Activated naive CD4-positive, alpha-beta T cell treated with anti-CD3 and anti-CD28 coated beads for 36 hours (primary cell): ENCODE results near the gene PCDHA9. TPM values are rescaled to one million over a fixed set of nuclear protein-coding genes. Genes with fewer than 3 reads are reported as not detected.
"Not testable (repeated sequence)": the region's sequence is repeated elsewhere in the genome, so short reads cannot be mapped to it uniquely, and the experiment has no call there.

ENCODE experiments used
- CTCF ChIA-PET: fragments of 350-600 bp; sonication (Branson Sonifier 250); formaldehyde crosslinking; loops from one replicate; lab custom pipeline; 2021; ENCODE audit warnings: antibody characterized with exemption; lab: Charles Lee
- DNase-seq: peaks from one replicate; pipeline ENCODE4 v3.0.0-alpha.2; 2020
- H3K27ac Mint-ChIP-seq: one replicate; pipeline ENCODE4 v1.8.0; 2021; ENCODE audit warnings: mild to moderate bottlenecking, mixed read lengths
- H3K27me3 Mint-ChIP-seq: one replicate; pipeline ENCODE4 v1.8.0; 2021; ENCODE audit warnings: low read depth, mixed read lengths
- H3K36me3 Mint-ChIP-seq: one replicate; pipeline ENCODE4 v1.8.0; 2021; ENCODE audit warnings: low read depth, mixed read lengths
- H3K4me1 Mint-ChIP-seq: one replicate; pipeline ENCODE4 v1.8.0; 2021; ENCODE audit warnings: low read depth, mixed read lengths
- H3K4me3 Mint-ChIP-seq: one replicate; pipeline ENCODE4 v1.8.0; 2021; ENCODE audit warnings: mild to moderate bottlenecking, moderate library complexity, mixed read lengths
- H3K9me3 Mint-ChIP-seq: one replicate; pipeline ENCODE4 v1.8.0; 2021; ENCODE audit warnings: mixed read lengths
- intact Hi-C: fragments of 100-400 bp; cut with micrococcal nuclease; formaldehyde crosslinking; loops from one replicate; pipeline ENCODE4 v1.15.1; 2023
- total RNA-seq, 2 experiments: library from RNA; stranded (reverse); gene quantifications; one replicate each; pipeline ENCODE4 v1.2.3, GENCODE V29; 2021

Gene PCDHA9
- total RNA-seq, 2 experiments from 2014 or later, result not detected

DNA sequence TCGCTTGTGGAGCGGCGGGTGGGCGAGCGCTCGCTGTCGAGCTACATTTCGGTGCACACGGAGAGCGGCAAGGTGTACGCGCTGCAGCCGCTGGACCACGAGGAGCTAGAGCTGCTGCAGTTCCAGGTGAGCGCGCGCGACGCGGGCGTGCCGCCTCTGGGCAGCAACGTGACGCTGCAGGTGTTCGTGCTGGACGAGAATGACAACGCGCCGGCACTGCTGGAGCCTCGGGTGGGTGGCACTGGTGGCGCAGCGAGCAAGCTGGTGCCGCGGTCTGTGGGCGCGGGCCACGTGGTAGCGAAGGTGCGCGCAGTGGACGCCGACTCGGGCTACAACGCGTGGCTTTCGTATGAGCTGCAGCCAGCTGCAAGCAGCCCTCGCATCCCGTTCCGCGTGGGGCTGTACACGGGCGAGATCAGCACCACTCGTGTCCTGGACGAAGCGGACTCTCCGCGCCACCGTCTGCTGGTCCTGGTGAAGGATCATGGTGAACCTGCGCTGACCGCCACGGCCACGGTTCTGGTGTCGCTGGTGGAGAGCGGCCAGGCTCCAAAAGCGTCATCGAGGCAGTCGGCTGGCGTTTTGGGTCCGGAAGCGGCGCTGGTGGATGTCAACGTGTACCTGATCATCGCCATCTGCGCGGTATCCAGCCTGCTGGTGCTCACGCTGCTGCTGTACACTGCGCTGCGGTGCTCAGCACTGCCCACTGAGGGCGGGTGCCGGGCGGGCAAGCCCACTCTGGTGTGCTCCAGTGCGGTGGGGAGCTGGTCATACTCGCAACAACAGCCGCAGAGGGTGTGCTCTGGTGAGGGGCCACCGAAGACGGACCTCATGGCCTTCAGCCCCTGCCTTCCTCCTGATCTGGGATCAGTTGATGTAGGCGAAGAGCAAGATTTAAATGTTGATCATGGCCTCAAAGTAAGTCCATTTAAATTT is 5.1 kb upstream of the PCDHA9 start:
- H3K27me3 Mint-ChIP-seq, result peaks cover 36% of the 10 kb centered on the region
- H3K36me3 Mint-ChIP-seq, result peaks cover 2% of the 10 kb centered on the region
- no peaks in the 10 kb centered on the region for H3K4me1 Mint-ChIP-seq
- peaks cover 22% of the 10 kb centered on the region for H3K9me3 Mint-ChIP-seq
- no peak for DNase-seq
- no peak overlapping the region for H3K27ac Mint-ChIP-seq
- CTCF ChIA-PET, result interaction anchor here (0.9 kb wide), 1 partner anchor 9 kb away, joined by 3 read pairs; the partner anchor contains the start of gene PCDHA7
- intact Hi-C loops, result no loop called here
- H3K4me3 Mint-ChIP-seq, result no peak overlapping the region

DNA sequence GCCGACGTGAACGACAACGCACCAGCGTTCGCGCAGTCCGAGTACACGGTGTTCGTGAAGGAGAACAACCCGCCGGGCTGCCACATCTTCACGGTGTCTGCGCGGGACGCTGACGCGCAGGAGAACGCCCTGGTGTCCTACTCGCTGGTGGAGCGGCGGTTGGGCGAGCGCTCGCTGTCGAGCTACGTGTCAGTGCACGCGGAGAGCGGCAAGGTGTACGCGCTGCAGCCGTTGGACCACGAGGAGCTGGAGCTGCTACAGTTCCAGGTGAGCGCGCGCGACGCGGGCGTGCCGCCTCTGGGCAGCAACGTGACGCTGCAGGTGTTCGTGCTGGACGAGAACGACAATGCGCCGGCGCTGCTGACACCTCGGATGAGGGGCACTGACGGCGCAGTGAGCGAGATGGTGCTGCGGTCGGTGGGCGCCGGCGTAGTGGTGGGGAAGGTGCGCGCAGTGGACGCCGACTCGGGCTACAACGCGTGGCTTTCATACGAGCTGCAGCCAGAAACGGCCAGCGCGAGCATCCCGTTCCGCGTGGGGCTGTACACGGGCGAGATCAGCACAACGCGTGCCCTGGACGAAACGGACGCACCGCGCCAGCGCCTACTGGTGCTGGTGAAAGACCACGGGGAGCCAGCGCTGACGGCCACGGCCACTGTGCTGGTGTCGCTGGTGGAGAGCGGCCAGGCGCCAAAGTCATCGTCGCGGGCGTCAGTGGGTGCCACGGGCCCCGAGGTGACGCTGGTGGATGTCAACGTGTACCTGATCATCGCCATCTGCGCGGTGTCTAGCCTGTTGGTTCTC is 1.9 kb downstream of the PCDHA9 start:
- intact Hi-C loops, H3K9me3 Mint-ChIP-seq, H3K27ac Mint-ChIP-seq, H3K36me3 Mint-ChIP-seq, H3K4me3 Mint-ChIP-seq, H3K4me1 Mint-ChIP-seq, DNase-seq, CTCF ChIA-PET: not testable (repeated sequence)
- peaks cover 34% of the 10 kb centered on the region for H3K27me3 Mint-ChIP-seq

DNA sequence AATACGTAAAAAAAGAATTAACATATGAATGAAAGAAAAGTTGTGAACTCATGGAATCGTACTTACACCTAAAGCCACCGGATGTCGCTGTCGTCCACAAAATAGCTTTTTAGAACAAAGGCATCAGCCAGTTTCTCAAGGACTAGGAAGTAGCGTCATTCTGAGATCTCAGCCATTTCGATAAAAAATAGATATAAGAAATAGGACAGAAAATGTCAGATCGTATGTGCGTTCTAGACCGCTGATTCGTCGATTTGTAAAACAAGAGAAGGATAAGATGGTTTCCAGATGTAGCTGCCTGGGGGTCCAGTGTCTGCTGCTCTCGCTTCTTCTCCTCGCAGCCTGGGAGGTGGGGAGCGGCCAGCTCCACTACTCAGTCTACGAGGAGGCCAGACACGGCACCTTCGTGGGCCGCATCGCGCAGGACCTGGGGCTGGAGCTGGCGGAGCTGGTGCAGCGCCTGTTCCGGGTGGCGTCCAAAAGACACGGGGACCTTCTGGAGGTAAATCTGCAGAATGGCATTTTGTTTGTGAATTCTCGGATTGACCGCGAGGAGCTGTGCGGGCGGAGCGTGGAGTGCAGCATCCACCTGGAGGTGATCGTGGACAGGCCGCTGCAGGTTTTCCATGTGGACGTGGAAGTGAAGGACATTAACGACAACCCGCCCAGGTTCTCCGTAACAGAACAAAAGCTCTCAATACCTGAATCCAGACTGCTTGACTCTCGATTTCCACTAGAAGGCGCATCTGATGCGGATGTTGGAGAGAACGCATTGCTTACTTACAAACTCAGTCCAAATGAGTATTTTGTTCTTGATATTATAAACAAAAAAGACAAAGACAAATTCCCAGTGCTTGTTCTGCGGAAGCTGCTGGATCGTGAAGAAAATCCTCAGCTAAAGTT is 7.8 kb downstream of the PCDHA9 start, which contains the start of gene PCDHA10:
PCDHA10 (plus strand) TSS at position 126 of the 903 bp plus-strand sequence; CDS start at position 278, 152 bp downstream.
- no peak for DNase-seq
- Mint-ChIP-seq H3K9me3 (peaks cover 18% of the 10 kb centered on the region), H3K27ac (no peak within 1 kb of the TSS), H3K4me1 (no peaks in the 10 kb centered on the region), H3K36me3 (peaks cover 11% of the 10 kb centered on the region), H3K27me3 (peaks cover 36% of the 10 kb centered on the region), H3K4me3 (no peak within 1 kb of the TSS)
- CTCF ChIA-PET, result interaction anchor here (0.6 kb wide), 1 partner anchor 25 kb away, joined by 4 read pairs; no protein-coding TSS in a partner anchor
- intact Hi-C loops, result no loop called here

DNA sequence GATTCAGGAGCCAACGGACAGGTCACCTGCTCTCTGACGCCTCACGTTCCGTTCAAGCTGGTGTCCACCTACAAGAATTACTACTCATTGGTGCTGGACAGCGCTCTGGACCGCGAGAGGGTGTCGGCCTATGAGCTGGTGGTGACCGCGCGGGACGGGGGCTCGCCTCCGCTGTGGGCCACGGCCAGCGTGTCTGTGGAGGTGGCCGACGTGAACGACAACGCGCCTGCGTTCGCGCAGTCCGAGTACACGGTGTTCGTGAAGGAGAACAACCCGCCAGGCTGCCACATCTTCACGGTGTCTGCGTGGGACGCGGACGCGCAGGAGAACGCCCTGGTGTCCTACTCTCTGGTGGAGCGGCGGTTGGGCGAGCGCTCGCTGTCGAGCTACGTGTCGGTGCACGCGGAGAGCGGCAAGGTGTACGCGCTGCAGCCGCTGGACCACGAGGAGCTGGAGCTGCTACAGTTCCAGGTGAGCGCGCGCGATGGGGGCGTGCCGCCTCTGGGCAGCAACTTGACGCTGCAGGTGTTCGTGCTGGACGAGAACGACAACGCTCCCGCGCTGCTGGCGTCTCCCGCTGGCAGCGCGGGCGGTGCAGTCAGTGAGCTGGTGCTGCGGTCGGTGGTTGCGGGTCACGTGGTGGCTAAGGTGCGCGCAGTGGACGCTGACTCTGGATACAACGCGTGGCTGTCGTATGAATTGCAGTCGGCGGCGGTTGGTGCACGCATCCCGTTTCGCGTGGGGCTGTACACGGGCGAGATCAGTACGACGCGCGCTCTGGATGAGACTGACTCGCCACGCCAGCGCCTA is 9.2 kb downstream of the PCDHA9 start:
- CTCF ChIA-PET, result no interaction called here
- H3K9me3 Mint-ChIP-seq, result peaks cover 22% of the 10 kb centered on the region
- no peak for DNase-seq

DNA sequence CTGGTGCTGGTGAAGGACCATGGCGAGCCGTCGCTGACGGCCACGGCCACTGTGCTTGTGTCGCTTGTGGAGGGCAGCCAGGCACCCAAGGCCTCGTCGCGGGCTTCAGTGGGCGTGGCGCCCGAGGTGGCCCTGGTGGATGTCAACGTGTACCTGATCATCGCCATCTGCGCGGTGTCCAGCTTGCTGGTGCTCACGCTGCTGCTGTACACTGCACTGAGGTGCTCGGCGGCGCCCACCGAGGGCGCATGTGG is 9.7 kb downstream of the PCDHA9 start:
- Mint-ChIP-seq H3K36me3 (peaks cover 13% of the 10 kb centered on the region), H3K4me3 (no peak overlapping the region), H3K4me1 (no peaks in the 10 kb centered on the region), H3K27ac (no peak overlapping the region), H3K9me3 (peaks cover 22% of the 10 kb centered on the region), H3K27me3 (peaks cover 43% of the 10 kb centered on the region)
- no peak for DNase-seq
- intact Hi-C loops, result no loop called here
- CTCF ChIA-PET, result no interaction called here

More for the DNA sequence above, 9.2 kb downstream of the PCDHA9 start:
- no peak overlapping the region for H3K4me3 Mint-ChIP-seq
- H3K27me3 Mint-ChIP-seq, result peaks cover 46% of the 10 kb centered on the region
- no peaks in the 10 kb centered on the region for H3K4me1 Mint-ChIP-seq
- H3K27ac Mint-ChIP-seq, result no peak overlapping the region
- intact Hi-C loops, result no loop called here
- H3K36me3 Mint-ChIP-seq, result peaks cover 13% of the 10 kb centered on the region

DNA sequence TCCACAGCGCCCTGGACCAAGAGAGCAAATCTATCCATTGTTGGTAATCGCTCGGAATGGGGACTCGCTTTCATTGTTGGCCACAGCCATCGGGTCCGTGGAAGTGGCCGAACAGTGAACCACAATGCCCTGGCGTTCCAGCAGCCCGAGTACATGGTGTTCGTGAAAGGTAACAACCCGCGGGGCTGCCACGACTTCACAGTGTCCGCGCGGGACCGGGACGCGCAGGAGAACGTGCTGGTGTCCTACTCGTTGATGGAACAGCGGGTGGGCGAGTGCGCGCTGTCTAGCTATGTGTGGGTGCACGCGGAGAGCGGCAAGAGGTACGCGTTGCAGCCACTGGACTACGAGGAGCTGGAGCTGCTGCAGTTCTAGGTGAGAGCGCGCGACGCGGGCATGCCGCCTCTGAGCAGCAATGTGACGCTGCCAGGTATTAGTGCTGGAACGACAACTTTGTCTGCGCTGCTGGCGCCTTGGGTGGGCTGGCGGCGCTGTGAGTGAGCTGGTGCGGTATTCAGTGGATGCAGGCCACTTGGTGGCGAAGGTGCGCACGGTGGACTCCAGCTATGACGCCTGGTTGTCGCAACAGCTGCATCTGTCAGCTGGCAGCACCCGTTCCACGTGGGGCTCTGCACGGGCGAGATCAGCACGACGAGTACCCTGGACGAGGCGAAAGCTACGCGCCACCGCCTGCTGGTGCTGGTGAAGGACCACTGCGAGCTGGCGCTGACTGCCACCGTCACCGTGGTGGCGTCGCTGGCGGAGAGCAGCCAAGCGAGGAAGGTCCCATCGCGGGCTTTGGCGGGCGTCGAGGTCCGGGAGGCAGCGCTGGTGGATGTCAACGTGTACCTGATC is 14.5 kb downstream of the PCDHA9 start:
- Mint-ChIP-seq H3K36me3 (peaks cover 3% of the 10 kb centered on the region), H3K4me1 (no peaks in the 10 kb centered on the region), H3K27me3 (peaks cover 24% of the 10 kb centered on the region), H3K9me3 (peaks cover 12% of the 10 kb centered on the region), H3K4me3 (no peak overlapping the region), H3K27ac (no peak overlapping the region)
- CTCF ChIA-PET, result no interaction called here
- intact Hi-C loops, result no loop called here
- DNase-seq, result no peak

DNA sequence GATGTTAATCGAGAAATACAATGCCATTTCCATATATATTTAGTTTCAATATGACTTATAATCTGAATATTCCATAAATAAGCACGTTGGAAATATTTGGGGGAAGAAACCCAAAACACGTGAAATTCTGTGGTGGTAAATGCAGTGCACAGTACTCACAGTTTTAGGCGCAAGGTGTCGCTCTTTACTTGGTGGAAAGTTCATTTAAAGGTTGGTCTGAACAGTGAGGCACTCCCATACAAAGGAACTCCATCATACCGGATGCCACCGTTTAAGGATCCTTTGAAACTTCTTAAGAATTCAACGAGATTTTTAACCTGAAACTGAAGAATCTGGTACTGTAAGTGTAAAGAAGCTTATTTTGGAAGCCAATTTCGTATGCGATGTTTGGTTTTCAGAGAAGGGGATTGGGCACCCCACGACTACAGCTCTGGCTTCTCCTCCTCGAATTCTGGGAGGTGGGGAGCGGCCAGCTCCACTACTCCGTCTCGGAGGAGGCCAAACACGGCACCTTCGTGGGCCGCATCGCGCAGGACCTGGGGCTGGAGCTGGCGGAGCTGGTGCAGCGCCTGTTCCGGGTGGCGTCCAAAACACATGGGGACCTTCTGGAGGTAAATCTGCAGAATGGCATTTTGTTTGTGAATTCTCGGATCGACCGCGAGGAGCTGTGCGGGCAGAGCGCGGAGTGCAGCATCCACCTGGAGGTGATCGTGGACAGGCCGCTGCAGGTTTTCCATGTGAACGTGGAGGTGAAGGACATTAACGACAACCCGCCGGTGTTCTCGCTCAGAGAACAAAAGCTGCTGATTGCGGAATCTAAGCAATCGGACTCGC is 20.8 kb downstream of the PCDHA9 start, which contains the start of gene PCDHA11:
PCDHA11 (plus strand) TSS at position 237 of the 834 bp plus-strand sequence; CDS start at position 384, 147 bp downstream.
- peaks cover 4% of the 10 kb centered on the region for H3K36me3 Mint-ChIP-seq
- no peak within 1 kb of the TSS for H3K4me3 Mint-ChIP-seq
- peaks cover 7% of the 10 kb centered on the region for H3K9me3 Mint-ChIP-seq
- no peaks in the 10 kb centered on the region for H3K4me1 Mint-ChIP-seq
- peaks cover 32% of the 10 kb centered on the region for H3K27me3 Mint-ChIP-seq
- H3K27ac Mint-ChIP-seq, result no peak within 1 kb of the TSS
- DNase-seq, result no peak
- CTCF ChIA-PET, result no interaction called here
- intact Hi-C loops, result loop anchor here (1.0 kb wide), 1 partner anchor 172 kb away; no protein-coding TSS in a partner anchor

DNA sequence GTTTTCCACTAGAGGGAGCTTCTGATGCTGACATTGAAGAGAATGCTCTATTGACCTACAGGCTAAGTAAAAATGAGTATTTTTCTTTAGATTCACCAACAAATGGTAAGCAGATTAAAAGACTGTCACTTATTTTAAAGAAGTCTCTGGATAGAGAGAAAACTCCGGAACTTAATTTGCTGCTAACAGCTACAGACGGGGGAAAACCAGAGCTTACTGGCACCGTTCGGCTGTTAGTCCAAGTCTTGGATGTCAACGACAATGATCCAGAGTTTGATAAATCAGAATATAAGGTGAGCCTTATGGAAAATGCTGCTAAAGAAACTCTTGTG is 21.3 kb downstream of the PCDHA9 start:
- peaks cover 36% of the 10 kb centered on the region for H3K27me3 Mint-ChIP-seq
- no peaks in the 10 kb centered on the region for H3K4me1 Mint-ChIP-seq
- H3K36me3 Mint-ChIP-seq, result peaks cover 4% of the 10 kb centered on the region
- CTCF ChIA-PET, result no interaction called here
- no peak for DNase-seq
- H3K4me3 Mint-ChIP-seq, result no peak overlapping the region
- H3K9me3 Mint-ChIP-seq, result peaks cover 7% of the 10 kb centered on the region
- intact Hi-C loops, result loop anchor here (1.0 kb wide), 1 partner anchor 172 kb away; no protein-coding TSS in a partner anchor
- H3K27ac Mint-ChIP-seq, result no peak overlapping the region

DNA sequence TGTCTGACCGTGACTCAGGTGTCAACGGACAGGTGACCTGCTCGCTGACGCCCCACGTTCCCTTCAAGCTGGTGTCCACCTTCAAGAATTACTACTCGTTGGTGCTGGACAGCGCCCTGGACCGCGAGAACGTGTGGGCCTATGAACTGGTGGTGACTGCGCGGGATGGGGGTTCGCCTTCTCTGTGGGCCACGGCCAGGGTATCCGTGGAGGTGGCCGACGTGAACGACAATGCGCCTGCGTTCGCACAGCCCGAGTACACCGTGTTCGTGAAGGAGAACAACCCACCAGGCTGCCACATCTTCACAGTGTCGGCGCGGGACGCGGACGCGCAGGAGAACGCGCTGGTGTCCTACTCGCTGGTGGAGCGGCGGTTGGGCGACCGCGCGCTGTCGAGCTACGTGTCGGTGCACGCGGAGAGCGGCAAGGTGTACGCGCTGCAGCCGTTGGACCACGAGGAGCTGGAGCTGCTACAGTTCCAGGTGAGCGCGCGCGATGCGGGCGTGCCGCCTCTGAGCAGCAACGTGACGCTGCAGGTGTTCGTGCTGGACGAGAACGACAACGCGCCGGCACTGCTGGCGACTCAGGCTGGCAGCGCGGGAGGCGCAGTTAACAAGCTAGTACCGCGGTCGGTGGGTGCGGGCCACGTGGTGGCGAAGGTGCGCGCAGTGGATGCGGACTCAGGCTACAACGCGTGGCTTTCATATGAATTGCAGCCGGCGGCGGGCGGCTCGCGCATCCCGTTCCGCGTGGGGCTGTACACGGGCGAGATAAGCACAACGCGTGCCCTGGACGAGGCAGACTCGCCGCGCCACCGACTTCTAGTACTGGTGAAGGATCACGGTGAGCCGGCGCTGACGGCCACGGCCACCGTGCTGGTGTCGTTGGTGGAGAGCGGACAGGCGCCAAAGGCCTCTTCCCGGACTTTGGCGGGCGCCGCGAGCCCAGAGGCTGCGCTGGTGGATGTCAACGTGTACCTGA is 22.3 kb downstream of the PCDHA9 start:
- peaks cover 7% of the 10 kb centered on the region for H3K9me3 Mint-ChIP-seq
- intact Hi-C loops, result no loop called here
- no peak for DNase-seq
- no peak overlapping the region for H3K27ac Mint-ChIP-seq
- H3K36me3 Mint-ChIP-seq, result peaks cover 4% of the 10 kb centered on the region
- CTCF ChIA-PET, result no interaction called here
- H3K4me3 Mint-ChIP-seq, result no peak overlapping the region
- peaks cover 42% of the 10 kb centered on the region for H3K27me3 Mint-ChIP-seq
- no peaks in the 10 kb centered on the region for H3K4me1 Mint-ChIP-seq
